8988T (cell line): ENCODE results near the gene NEUROD2.

Experiments used
- DNase-seq: peaks from one replicate; pipeline ENCODE4 v3.0.0; 2011

Gene NEUROD2

DNA sequence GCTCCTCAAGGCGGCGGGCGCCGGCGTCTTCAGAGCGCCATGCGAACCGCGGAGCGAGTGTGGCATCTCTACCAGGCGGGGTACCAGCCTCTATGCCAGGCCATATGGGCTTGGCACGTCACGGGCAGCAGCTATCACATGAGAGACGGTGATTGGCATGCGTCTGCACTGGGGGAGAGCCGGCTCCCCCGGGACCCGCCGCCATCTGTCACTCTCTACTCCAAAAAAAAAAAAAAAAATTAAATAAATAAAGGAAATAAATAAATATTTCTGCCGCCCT lies at the start of gene NEUROD2:
Gene NEUROD2, minus strand, starts transcription at position 70 of the 280 bp plus-strand sequence. CDS start 1,321 bp downstream, outside the sequence.
- DNase-seq = no peak

DNA sequence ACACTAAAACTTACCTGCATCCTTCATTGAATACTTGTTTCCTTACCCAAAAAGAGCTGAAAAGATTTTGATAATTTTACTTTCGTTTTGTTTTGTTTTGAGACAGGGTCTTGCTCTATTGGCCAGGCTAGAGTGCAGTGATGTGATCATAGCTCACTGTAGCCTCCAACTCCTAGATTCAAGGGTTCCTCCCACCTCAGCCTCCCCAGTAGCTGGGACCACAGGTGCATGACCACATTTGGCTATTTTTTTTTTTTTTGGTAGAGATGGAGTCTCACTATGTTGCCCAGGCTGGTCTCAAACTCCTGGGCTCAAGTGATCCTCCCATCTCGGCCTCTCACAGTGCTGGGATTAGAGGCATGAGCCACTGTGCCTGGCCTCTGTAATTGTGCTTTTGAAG lies 47.4 kb upstream of the NEUROD2 start:
- DNase-seq = no peak

DNA sequence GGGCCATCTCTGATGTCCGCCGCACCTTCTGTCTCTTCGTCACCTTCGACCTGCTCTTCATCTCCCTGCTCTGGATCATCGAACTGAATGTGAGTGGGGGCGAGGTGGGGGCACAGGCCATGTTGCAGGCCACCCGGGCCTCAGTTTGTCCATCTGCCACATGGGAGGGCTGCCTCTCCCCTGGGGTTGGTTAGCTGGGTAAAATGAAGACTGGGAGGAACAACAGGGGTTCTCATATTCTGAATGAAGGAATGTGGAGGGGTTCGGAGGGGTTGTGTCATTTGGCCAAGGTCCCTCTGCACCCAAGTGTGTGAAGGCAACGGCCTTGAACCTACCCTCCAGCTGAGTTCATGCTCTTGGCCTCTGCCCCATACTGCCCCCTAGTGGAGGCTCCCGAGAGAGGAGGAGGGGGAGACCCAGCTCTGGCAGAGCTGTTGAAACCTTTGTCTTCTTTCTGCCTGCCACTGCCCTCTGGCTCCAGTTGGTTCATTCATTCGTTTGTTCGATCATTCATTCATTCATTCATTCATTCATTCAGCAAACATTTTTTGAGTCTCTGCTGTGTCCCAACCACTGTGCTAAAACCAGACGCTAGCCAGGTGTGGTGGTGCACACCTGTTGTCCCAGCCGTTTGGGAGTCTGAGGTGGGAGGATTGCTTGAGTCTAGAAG lies 46.1 kb upstream of the NEUROD2 start:
- peak; percentile 86 for DNase-seq

DNA sequence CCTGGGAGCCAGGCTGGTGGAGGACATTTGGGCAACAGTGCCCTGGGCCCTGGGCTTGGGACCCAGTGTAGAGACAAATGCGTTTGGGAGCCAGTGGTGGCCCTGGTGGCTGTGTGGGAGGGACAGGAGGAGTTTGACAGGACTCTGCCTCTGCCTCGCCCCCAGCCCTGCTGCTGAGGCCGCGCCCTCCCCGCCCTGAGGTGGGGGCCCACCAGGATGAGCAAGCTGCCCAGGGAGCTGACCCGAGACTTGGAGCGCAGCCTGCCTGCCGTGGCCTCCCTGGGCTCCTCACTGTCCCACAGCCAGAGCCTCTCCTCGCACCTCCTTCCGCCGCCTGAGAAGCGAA lies 45.6 kb upstream of the NEUROD2 start:
- no peak for DNase-seq

DNA sequence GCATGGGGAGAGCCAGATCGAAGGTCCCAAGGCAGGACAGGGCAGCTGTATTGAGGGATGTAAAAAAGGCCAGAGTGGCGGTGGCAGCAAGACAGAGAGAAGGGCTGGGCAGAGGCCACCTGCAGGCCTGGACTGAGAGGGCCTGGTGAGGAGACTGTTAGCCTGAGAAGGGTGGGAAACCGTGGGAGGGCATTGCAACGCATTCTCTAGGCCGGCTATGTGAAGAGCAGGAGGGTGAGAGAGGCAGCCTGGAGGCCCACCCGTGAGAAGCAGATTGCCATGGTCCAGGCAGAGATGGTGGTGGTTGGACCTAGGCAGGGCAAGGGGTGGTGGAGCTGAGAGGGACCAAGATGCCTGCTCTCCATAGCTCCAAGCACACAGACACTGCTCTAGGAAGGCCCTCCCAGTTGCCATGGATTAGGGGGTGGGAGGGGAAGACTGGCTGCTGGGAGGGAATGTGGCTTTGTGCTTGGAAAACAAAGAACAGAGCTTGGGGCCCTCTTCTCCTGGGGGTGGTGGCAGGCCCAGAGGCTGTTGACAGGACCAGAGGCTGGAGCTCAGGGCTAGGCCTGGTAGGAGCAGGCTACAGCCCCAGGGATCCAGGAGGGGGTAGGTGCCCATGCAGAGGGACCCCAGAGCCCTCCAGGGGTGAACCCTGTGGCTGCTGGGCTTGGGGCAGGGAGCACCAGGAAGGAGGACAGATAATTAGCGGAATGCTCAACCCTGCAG lies 45.0 kb upstream of the NEUROD2 start:
- DNase-seq = no peak

DNA sequence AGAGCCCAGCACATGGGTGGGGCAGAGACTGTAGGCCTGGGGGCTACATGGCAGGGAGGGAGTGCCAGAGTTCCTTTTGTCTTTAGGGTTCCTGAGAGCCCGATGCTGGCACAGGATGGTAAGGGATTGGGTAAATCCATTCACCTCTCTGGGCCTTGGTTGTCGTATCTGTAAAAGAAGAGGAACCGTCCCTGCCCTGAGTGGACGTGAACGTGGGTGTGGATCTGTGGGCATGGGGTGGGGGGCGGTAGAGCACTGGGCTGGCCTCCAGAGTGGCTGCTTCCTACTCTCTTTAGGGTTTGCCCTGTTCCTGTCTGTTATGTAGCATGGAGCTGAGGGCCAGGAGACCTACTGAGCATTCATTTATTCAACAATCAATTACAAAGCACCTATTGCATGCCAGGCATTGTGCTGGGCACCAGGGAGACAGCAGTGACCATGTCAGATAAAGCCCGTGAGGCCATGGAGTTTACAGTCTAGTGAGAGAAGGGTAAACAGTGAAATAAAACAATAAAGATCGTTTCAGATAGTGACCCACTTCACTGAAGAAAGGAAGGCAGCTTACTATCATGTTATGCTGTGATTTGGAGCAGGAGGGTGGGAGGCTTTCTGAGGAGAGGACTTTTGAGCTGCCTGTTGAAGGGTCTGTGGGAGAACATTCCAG lies 44.3 kb upstream of the NEUROD2 start:
- no peak for DNase-seq

DNA sequence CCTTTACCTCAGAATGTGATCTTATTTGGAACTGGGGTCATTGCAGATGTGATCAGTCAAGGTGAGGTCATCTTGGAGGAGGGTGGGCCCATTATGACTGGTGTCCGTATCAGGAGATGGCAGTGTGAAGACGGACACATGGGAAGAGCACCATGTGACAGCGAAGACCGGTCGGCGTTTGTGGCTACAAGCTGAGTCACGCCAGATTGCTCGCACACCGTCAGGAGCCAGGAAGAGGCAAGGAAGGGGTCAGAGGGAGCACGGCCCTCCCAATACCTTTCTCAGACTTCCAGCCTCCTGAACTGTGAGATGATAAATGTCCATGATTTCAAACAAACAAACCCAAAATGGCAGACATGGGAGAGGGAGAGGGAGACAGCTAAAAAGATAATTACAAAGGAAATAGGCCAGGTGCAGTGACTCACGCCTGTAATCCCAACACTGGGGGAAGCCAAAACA lies 42.4 kb upstream of the NEUROD2 start:
- no peak for DNase-seq

DNA sequence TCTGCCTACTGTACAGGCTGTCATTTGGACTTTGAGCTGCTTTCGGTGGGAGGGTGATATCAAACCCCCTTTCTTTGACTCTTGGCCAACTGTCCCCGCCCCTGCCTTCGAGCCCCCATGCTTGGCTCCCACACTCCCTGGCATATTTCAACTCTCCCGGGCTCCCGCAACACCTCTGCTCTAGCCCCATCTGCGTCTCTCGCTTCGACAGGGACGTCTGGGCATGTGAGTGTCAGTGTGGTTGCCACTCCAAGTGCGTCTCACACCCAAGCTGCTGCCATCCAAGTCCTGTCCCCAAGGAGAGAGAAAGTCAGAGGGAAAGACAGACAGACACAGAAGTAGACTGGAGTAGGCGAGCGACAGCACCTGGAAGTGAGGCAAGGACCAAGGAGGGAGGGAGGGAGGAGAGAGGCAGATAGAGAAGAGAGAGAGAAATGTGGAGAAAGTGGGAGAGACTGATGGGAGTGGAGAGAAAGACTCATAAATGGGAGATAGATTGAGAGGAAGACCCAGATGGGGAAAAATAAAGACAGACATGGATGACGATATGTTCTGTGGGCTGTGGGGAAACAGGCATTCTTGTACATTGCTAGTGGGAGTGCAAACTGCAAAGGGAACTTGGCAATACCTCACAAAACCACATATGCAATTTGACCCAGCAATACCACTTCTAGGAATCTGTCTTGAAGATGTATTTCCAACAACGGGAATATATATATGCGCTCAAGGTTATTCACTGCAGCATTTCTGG lies 41.1 kb upstream of the NEUROD2 start:
- no peak for DNase-seq

DNA sequence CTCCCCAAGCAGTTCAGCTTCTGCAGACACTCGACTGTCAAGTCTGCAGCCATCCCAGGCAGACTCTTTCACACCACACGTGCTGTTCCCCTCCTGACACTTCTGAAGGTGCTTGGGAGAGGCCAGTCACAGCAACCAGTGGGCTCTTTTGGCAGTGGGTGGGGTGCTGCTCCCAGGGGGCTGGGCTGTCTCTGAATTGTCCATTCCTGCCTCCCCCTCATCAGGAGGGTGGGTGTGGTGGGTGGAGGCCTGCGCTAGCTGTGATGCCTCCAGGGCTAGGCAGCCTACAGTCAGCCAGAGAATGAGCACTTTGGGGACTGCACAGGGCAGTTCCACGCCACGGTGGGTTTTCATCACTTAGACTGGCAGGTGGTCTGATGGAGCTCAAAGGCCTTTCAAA lies 39.5 kb upstream of the NEUROD2 start:
- no peak for DNase-seq

DNA sequence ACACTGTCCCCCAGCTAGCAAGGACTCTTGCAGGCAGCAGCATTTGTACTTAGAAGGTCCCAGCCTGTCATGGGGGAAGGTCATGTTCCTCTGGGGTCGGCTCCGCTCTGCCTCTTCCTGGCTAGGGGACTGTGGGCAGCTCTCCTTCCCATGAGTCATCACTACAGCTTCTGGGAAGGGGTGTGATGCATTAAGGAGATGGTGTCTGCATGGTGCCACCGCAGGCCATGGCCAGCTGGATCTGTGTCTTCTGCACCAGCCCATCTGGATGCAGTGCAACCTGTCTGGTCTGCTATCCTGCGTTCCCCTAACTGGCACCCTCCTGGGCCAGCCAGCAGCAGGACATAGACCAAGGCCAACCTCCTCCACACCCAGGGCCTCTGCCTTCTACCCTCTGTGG lies 35.6 kb upstream of the NEUROD2 start:
- no peak for DNase-seq

DNA sequence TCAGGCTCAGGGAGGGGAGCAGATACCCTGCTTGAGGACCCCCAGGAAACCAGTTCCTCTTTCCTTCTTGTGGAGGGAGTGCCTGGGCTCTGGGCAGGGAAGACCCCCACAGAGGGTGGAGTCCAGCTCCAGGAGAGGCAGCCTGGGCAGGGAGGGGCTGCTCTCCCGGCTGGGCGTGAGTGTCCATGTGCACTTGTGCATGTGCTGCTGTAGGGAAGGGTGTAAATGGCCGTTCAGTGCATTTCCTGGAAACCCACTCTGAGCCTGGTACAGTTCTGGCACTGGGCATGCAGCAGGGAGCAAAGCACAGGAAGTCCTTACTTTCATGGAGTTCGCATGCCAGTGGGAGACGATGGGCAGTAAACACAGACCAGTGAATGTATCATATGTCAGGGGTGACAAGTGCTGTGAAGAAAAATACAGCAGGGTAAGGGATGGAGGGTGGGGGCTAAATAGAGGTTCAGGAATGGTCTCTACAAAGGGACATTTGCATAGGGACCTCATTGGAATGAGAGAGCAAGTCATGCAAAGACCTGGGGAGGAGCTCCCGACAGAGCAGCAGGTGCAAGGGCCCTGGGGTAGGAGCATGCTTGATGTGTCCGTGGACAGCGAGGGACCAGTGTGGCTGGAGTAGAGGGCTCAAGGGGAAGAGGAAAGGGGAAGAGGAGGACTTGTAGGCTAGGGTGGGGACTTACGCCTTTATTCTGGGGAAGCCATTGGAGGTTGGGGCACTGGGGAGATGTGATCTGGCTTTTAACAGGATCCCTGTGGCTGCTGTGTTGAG lies 34.8 kb upstream of the NEUROD2 start:
- no peak for DNase-seq

DNA sequence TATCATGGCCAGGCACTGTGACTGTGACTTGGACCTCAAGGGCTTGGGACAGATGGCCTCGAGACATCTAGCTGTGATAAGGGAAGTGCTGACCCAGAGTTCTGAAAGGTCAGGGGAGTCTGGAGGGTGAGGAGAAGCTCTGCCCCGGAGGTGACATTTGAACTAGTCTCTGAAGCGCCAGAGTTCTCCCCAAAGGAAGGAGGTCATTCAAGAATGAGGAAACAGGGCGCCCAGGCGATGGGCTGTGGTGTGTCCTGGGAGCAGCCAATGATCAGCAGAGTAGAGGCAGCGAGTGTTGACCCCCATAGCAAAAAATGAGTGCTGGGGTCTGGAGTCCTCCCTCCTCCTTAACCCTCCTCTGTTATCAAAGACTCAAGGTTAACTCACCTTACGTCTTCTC lies 34.2 kb upstream of the NEUROD2 start:
- no peak for DNase-seq

DNA sequence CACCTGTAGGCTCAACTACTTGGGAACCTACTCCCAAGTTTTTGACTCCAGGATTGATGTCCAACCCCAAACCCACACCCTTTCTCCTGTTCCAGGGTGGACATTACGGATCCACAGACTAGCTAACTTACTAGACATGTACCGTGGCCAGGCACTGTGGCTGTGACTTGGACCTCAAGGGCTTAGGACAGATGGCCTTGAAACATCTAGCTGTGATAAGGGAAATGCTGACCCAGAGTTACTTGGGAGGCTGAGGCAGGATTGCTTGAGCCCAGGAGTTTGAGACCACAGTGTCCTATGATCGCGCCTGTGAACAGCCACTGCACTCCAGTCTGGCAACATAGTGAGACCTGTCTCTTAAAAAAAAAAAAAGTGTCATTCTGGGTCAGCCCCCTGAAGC lies 33.4 kb upstream of the NEUROD2 start:
- no peak for DNase-seq

DNA sequence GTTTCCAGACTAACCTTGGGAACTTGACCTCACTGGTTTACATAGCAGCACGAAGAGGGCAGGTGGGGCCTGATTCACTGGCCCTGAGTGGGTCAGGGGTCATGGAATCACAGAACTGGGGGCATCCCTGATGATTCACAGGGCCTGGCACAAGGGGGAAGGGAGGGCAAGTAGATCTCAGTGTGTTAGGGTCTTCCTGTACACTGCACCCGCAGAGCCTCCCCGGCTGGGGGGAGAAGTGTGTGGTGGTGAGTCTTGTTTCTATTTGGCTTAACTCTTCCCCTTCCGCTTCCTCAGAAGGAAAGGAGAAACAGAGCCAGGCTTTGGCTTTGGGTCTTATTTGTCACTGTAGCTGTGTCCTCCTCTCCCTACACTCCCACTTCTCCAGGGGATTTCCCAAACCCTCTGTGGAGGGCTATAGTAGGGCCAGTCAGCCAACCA lies 32.9 kb upstream of the NEUROD2 start:
- no peak for DNase-seq

DNA sequence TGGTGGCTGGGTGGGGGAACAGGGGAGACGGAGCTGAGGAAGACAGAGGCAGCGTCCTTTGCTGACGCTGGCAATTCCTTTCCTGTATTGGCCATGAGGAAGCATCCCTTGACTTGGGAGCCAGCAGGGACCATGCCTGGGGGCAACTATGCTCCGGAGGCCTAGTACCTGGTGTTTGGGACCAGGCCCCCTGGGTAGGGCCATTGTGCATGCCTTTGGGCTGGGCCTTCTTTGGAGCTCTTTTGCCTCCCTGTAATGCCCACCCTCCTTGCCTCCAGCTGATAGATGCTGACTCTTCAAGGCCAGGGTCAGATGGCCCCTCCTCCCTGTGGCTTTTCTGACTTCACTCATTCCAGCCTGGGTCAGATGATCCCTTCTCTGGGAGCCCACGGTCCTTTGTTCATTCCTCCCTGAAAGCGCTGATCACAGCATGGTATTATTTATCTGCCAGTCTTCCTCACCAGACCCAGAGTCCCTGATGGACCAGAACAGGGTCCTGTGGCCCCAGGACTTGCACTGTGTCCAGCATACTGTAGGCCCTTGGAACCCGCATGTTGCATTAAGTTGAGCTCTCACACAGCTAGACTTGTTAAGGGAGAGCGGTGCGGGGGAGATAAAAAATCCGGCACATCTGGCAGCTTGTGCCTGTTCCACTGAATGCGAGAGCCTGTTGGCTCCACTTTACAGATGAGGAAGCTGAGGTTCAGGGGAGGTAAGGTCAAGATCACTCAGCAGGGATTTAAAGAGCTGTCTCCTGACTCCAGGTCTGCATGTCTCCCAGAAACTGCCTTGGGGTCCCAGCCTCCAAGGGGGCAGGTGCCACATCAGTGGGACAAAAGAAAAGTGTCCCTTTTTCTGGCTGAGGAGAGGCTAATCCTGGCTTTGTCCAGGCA lies 32.1 kb upstream of the NEUROD2 start:
- DNase-seq = no peak

DNA sequence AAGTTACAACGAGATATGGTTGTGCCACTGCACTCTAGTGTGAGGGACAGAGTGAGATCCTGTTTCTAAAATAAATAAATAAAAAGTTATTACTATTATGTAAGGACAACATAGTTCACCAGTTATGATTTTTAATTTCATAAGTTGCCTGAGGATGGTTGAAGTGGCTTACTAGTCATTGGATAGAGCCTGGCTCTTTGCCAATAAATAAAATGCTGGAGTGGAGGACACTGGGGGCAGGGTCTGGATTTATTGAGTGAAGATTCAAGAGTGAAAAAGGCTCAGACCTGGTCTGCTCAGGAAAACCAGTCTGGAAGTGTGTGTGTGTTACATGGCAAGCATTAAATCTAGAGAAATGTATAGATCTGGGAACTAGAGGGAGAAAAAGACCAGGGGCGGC lies 31.3 kb upstream of the NEUROD2 start:
- no peak for DNase-seq

DNA sequence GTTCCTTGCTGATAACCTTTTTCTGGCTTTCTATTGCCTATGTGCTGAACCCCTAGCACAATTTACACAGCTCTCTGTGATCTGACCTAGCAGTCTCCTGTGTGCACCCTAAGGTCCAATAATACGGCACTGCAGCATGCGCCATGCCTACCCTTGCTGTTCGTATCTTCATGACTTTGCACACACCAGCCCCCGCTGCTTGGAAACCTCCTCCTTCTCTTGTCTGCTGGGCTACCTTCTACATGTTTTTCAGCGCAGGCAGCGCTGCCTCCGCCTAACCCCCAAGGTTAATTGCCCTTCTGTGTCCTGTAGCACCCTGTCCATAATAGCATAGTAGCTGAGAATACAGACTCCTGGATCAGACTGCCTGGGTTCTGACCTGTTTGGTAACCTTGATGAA lies 30.6 kb upstream of the NEUROD2 start:
- no peak for DNase-seq

DNA sequence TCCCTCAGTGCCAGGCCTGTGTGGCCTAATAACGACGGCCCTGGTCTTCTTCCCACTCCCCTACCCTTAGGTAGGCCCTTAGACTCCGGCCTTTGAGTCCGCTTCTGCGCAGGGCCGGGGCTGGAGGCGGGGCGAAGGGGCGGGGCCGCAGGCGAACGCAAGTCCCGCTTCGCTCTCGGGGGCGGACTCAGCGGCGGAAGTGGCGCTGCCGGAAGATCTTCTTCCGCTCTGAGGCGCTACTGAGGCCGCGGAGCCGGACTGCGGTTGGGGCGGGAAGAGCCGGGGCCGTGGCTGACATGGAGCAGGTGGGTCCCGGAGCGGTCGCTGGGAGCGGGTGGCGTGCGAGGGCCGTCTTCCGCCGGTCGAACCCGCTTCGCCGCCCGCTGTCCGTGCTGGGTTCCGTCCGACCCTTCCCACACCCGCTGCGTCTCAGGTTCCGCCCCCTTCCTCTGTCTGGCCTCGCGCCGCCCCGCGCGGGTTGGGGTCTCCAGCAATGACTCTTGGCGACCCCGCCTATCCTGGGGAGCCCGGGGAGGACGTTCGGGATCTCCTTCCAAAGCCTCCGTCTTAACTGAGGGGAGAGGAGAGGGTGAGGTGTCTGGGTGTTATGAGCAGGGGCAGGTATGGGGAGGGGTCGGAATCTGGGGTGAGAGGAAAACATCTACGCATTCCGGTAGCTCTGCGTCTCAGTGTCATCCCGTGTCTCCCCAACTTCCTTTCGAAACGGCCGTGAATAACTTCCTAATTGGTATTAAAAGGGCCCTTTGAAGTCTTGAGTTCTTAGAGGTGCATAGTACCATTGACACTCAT lies 29.4 kb upstream of the NEUROD2 start, which contains the start of gene STARD3:
Gene STARD3, plus strand, starts transcription at position 218 of the 810 bp plus-strand sequence. CDS start 16,388 bp downstream, outside the sequence.
- DNase-seq = peak; percentile 77

DNA sequence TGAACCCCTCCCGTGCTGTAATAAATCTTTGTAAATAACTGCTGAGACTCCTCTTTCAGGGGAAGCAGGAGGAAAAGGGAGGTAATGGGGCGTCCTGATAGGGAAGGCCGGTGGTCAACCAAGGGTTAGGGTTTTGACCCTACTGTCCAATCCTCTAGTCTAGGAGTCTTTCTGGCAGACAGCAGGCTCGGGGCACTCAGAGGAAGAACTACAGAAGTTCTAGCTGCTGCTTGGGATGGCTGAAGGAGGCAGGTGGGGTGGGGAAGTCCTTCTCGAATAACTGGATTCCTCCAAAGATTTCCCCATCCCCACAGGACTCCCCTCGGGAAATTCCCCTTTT lies 28.8 kb upstream of the NEUROD2 start:
- no peak for DNase-seq

DNA sequence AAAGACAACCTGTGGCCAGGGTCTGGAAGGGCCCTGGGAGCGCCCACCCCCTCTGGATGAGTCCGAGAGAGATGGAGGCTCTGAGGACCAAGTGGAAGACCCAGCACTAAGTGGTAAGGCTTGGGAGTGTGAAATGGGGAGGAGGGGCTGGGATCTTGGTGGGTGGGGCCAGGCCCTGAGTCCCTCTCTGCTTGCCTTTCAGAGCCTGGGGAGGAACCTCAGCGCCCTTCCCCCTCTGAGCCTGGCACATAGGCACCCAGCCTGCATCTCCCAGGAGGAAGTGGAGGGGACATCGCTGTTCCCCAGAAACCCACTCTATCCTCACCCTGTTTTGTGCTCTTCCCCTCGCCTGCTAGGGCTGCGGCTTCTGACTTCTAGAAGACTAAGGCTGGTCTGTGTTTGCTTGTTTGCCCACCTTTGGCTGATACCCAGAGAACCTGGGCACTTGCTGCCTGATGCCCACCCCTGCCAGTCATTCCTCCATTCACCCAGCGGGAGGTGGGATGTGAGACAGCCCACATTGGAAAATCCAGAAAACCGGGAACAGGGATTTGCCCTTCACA lies 28.0 kb upstream of the NEUROD2 start:
- DNase-seq = no peak
